GM12891 (cell line): ENCODE results near the gene FRMD6.

Experiments used
- POLR2A ChIP-seq: IDR thresholded peaks from 2 replicates; pipeline ENCODE4 v1.6.1; 2011; ENCODE audit warnings: low read depth, low read length, control low read depth
- POLR2AphosphoS5 ChIP-seq: IDR thresholded peaks from 2 replicates; pipeline ENCODE4 v1.6.1; 2011; ENCODE audit warnings: low read depth, low read length, control low read depth
- TAF1 ChIP-seq: IDR thresholded peaks from 2 replicates; pipeline ENCODE4 v1.6.1; 2011; ENCODE audit warnings: low read depth, low read length, control low read depth

DNA sequence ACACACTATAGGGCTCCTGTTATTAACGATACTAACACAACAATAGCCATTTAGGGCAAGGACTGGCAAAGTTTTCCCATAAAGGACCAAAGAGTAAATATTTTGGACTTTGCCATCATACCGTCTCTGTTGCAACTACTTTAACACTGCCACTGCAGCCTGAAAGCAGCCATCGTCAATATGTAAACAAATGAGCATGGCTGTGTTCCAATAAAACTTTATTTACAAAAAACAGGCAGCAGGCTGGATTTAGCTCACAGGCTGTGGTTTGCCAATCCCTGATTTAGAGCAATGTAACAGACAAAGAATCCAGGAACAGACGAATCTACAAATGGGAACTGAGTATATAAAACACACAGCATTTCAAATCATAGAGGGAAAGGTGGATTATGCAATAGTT lies 84.1 kb downstream of the FRMD6 start:
- no peak for TF ChIP-seq POLR2A
- no peak for TF ChIP-seq POLR2AphosphoS5
- TF ChIP-seq TAF1, result no peak
